NOMO-1 (cell line): Measurements from ENCODE around the gene PCDHGB4.
"Not testable (repeated sequence)": the region's sequence is repeated elsewhere in the genome, so short reads cannot be mapped to it uniquely, and the experiment has no call there.

Source experiments
- DNase-seq, 2 experiments: peaks; one replicate each; lab custom pipeline; 2025; ENCODE audit not compliant: unreplicated experiment in 2 of 2; lab: John Stamatoyannopoulos, UW

Gene PCDHGB4

GRCh38 chr5:141366016-141366896 lies 21.2 kb upstream of the PCDHGB4 start:
- DNase-seq: no peak

- peak; percentile 48 to 59 for DNase-seq
Measured at GRCh38 chr5:141369994-141370848, 17.3 kb upstream of the PCDHGB4 start, which contains the start of gene PCDHGB3. Gene PCDHGB3, plus strand, starts transcription at chr5:141370242. Its CDS starts 153 bp downstream, at chr5:141370395.

- no peak for DNase-seq
Measured at GRCh38 chr5:141371572-141372475, 15.7 kb upstream of the PCDHGB4 start.

GRCh38 chr5:141373673-141374317 lies 13.7 kb upstream of the PCDHGB4 start, which contains the start of gene PCDHGA6:
Gene PCDHGA6, plus strand, starts transcription at chr5:141373891. Its CDS starts 193 bp downstream, at chr5:141374084.
- DNase-seq: no peak

GRCh38 chr5:141374627-141375026 lies 12.9 kb upstream of the PCDHGB4 start:
- no peak for DNase-seq

- not testable (repeated sequence) for DNase-seq
Measured at GRCh38 chr5:141375444-141376155, 11.9 kb upstream of the PCDHGB4 start.

- no peak for DNase-seq
Measured at GRCh38 chr5:141382469-141383294, 4.8 kb upstream of the PCDHGB4 start, which contains the start of gene PCDHGA7. Gene PCDHGA7, plus strand, starts transcription at chr5:141382742. Its CDS starts 158 bp downstream, at chr5:141382900.

- DNase-seq: no peak
Measured at GRCh38 chr5:141383345-141383744, 4.2 kb upstream of the PCDHGB4 start.

GRCh38 chr5:141384471-141385267 lies 2.8 kb upstream of the PCDHGB4 start:
- DNase-seq: no peak

GRCh38 chr5:141388661-141389060 lies 1.2 kb downstream of the PCDHGB4 start:
- DNase-seq: no peak

GRCh38 chr5:141389153-141390042 lies 1.9 kb downstream of the PCDHGB4 start:
- no peak for DNase-seq

- no peak for DNase-seq
Measured at GRCh38 chr5:141392429-141393198, 5.1 kb downstream of the PCDHGB4 start, which contains the start of gene PCDHGA8. Gene PCDHGA8, plus strand, starts transcription at chr5:141392633. Its CDS starts 181 bp downstream, at chr5:141392814.

GRCh38 chr5:141393267-141393666 lies 5.8 kb downstream of the PCDHGB4 start:
- DNase-seq: no peak

GRCh38 chr5:141394401-141395187 lies 7.1 kb downstream of the PCDHGB4 start:
- DNase-seq: not testable (repeated sequence)
